Mesenchymal stem cell (in vitro differentiated cells and primary cell): ENCODE results near the gene PCDHB10.
"Not testable (repeated sequence)": the region's sequence is repeated elsewhere in the genome, so short reads cannot be mapped to it uniquely, and the experiment has no call there.

ENCODE experiments used
- DNase-seq: peaks from one replicate; pipeline ENCODE4 v3.0.0-alpha.2; 2013
- H2AFZ ChIP-seq: one replicate; pipeline ENCODE4 v1.6.1; 2013; ENCODE audit warnings: low read depth, mild to moderate bottlenecking, control low read depth, inconsistent platforms, low read length, moderate library complexity
- H2AK5ac ChIP-seq: 2 replicates; pipeline ENCODE4 v1.6.1; 2013; ENCODE audit warnings: low read length, moderate library complexity, mild to moderate bottlenecking, inconsistent platforms; ENCODE audit not compliant: severe bottlenecking
- H2BK120ac ChIP-seq: one replicate; pipeline ENCODE4 v1.6.1; 2013; ENCODE audit warnings: low read depth, mild to moderate bottlenecking, inconsistent platforms, low read length, moderate library complexity
- H2BK12ac ChIP-seq, 2 experiments: one replicate each; pipeline ENCODE4 v1.6.1; 2013; ENCODE audit warnings: inconsistent platforms in 2 of 2, low read length in 2 of 2, mild to moderate bottlenecking in 2 of 2, moderate library complexity in 2 of 2, control low read depth in 1 of 2
- H2BK15ac ChIP-seq: one replicate; pipeline ENCODE4 v1.6.1; 2013; ENCODE audit warnings: mild to moderate bottlenecking, low read depth, inconsistent platforms; ENCODE audit not compliant: poor library complexity, severe bottlenecking
- H2BK5ac ChIP-seq: 2 replicates; pipeline ENCODE4 v1.6.1; 2013; ENCODE audit warnings: low read depth, mild to moderate bottlenecking, low read length, control low read depth, inconsistent platforms; ENCODE audit not compliant: poor library complexity, severe bottlenecking
- H3K14ac ChIP-seq, 2 experiments: one replicate each; pipeline ENCODE4 v1.6.1; 2013; ENCODE audit warnings: inconsistent platforms in 2 of 2, low read length in 2 of 2, control low read depth in 1 of 2, mild to moderate bottlenecking in 1 of 2, moderate library complexity in 1 of 2
- H3K18ac ChIP-seq, 2 experiments: one replicate each; pipeline ENCODE4 v1.6.1; 2013; ENCODE audit warnings: inconsistent platforms in 2 of 2, low read length in 2 of 2, control low read depth in 1 of 2, low read depth in 1 of 2, mild to moderate bottlenecking in 1 of 2
- H3K23ac ChIP-seq, 2 experiments: one replicate each; pipeline ENCODE4 v1.6.1; 2013; ENCODE audit warnings: inconsistent platforms in 2 of 2, low read length in 2 of 2, mild to moderate bottlenecking in 2 of 2, moderate library complexity in 2 of 2, control low read depth in 1 of 2
- H3K27ac ChIP-seq: 2 replicates; pipeline ENCODE4 v1.5.1; 2013; ENCODE audit warnings: mild to moderate bottlenecking, moderate library complexity, low read length, control low read depth, inconsistent platforms; ENCODE audit not compliant: poor library complexity, severe bottlenecking
- H3K27me3 ChIP-seq, 2 experiments: 2 replicates each; pipeline versions ENCODE4 v1.6.1 to v1.7.0; 2013; ENCODE audit warnings: low read length in 2 of 2, mild to moderate bottlenecking in 2 of 2, moderate library complexity in 2 of 2, control low read depth in 1 of 2, inconsistent platforms in 1 of 2; ENCODE audit not compliant: control insufficient read depth in 1 of 2, insufficient read depth in 1 of 2
- H3K36me3 ChIP-seq, 2 experiments: 2 replicates each; pipeline versions ENCODE4 v1.6.1 to v1.7.0; 2013; ENCODE audit warnings: low read length in 2 of 2, control low read depth in 1 of 2, inconsistent platforms in 1 of 2, low read depth in 1 of 2, mild to moderate bottlenecking in 1 of 2; ENCODE audit not compliant: insufficient read depth in 2 of 2, control insufficient read depth in 1 of 2
- H3K4ac ChIP-seq, 2 experiments: one replicate each; pipeline ENCODE4 v1.6.1; 2013; ENCODE audit warnings: inconsistent platforms in 2 of 2, low read length in 2 of 2, mild to moderate bottlenecking in 2 of 2, moderate library complexity in 2 of 2, control low read depth in 1 of 2, low read depth in 1 of 2
- H3K4me1 ChIP-seq: 2 replicates; pipeline ENCODE4 v1.6.1; 2013; ENCODE audit warnings: low read depth, low read length, control low read depth; ENCODE audit not compliant: control insufficient read depth, insufficient read depth
- H3K4me2 ChIP-seq: 2 replicates; pipeline ENCODE4 v1.6.1; 2013; ENCODE audit warnings: low read length, mild to moderate bottlenecking, inconsistent platforms; ENCODE audit not compliant: poor library complexity, severe bottlenecking
- H3K4me3 ChIP-seq, 2 experiments: 2 replicates each; pipeline versions ENCODE4 v1.5.1 to v1.7.0; 2013; ENCODE audit warnings: low read length in 2 of 2, mild to moderate bottlenecking in 2 of 2, control low read depth in 1 of 2, low read depth in 1 of 2; ENCODE audit not compliant: insufficient read depth in 1 of 2
- H3K79me1 ChIP-seq: replicated peaks from 2 replicates; pipeline ENCODE4 v1.6.1; 2013; ENCODE audit warnings: mild to moderate bottlenecking, control low read depth, low read length, inconsistent platforms; ENCODE audit not compliant: poor library complexity, severe bottlenecking
- H3K9ac ChIP-seq: 2 replicates; pipeline ENCODE4 v1.7.0; 2013; ENCODE audit warnings: mild to moderate bottlenecking, low read length, moderate library complexity
- H3K9me3 ChIP-seq: 2 replicates; pipeline ENCODE4 v1.7.0; 2013; ENCODE audit warnings: mild to moderate bottlenecking, low read length; ENCODE audit not compliant: control insufficient read depth
- H4K8ac ChIP-seq: one replicate; pipeline ENCODE4 v1.6.1; 2013; ENCODE audit warnings: inconsistent platforms, mild to moderate bottlenecking, low read length, moderate library complexity
- H4K91ac ChIP-seq: one replicate; pipeline ENCODE4 v1.6.1; 2013; ENCODE audit warnings: mild to moderate bottlenecking, low read length, inconsistent platforms
- WGBS: methylation state at CpG from one replicate; pipeline ENCODE4 v1.1.7; 2013; ENCODE audit warnings: mixed read lengths; 5-methylcytosine and 5-hydroxymethylcytosine counted together

The PCDHB10 gene

GRCh38 chr5:141210849-141211248, 18.7 kb downstream of the PCDHB10 start:
- not testable (repeated sequence) for H3K79me1 ChIP-seq, H2BK12ac ChIP-seq
- WGBS: 91% methylated on average over 12 of the region's 27 CpGs

GRCh38 chr5:141213656-141214339, 21.6 kb downstream of the PCDHB10 start, which contains the start of gene PCDHB13:
PCDHB13 (plus strand) TSS chr5:141213919; CDS start chr5:141214124, 205 bp downstream.
- H3K4me3 ChIP-seq, H3K4me1 ChIP-seq, H3K14ac ChIP-seq, H2BK15ac ChIP-seq, H3K27me3 ChIP-seq, H4K8ac ChIP-seq, H3K9ac ChIP-seq, H3K79me1 ChIP-seq, H3K18ac ChIP-seq, H4K91ac ChIP-seq, H2BK12ac ChIP-seq, H2BK120ac ChIP-seq, H2AFZ ChIP-seq, DNase-seq, H2BK5ac ChIP-seq, H3K36me3 ChIP-seq, H2AK5ac ChIP-seq, H3K4me2 ChIP-seq, H3K4ac ChIP-seq, H3K27ac ChIP-seq, H3K23ac ChIP-seq: not testable (repeated sequence)
- peaks cover 68% of the 10 kb centered on the region for H3K9me3 ChIP-seq
- 70% methylated on average over 10 of the region's 18 CpGs for WGBS

More at GRCh38 chr5:141210849-141211248, 18.7 kb downstream of the PCDHB10 start:
- not testable (repeated sequence) for H3K4ac ChIP-seq, H3K4me1 ChIP-seq, H3K18ac ChIP-seq, H3K36me3 ChIP-seq, H2BK120ac ChIP-seq, H3K9ac ChIP-seq, H2AK5ac ChIP-seq, H2BK5ac ChIP-seq, H3K4me3 ChIP-seq, H3K23ac ChIP-seq, H3K4me2 ChIP-seq, H2AFZ ChIP-seq, H3K27ac ChIP-seq, DNase-seq, H3K27me3 ChIP-seq, H4K8ac ChIP-seq, H4K91ac ChIP-seq, H3K14ac ChIP-seq, H2BK15ac ChIP-seq
- H3K9me3 ChIP-seq: peaks cover 68% of the 10 kb centered on the region

- H2BK5ac ChIP-seq, H3K14ac ChIP-seq, H3K4ac ChIP-seq, H2BK12ac ChIP-seq, H2AK5ac ChIP-seq, H3K4me2 ChIP-seq, H3K4me3 ChIP-seq, H3K4me1 ChIP-seq, H3K27ac ChIP-seq, DNase-seq, H4K8ac ChIP-seq, H2BK120ac ChIP-seq, H2BK15ac ChIP-seq, H3K36me3 ChIP-seq, H3K27me3 ChIP-seq, H3K79me1 ChIP-seq, H4K91ac ChIP-seq, H3K23ac ChIP-seq, H2AFZ ChIP-seq, H3K18ac ChIP-seq, H3K9ac ChIP-seq: not testable (repeated sequence)
- WGBS: 90% methylated on average over 6 of the region's 12 CpGs
- H3K9me3 ChIP-seq: peaks cover 68% of the 10 kb centered on the region
Observed at GRCh38 chr5:141214583-141214982, 22.4 kb downstream of the PCDHB10 start.

- H3K4me2 ChIP-seq, H3K79me1 ChIP-seq, H4K91ac ChIP-seq, H2BK15ac ChIP-seq, H3K18ac ChIP-seq, H3K36me3 ChIP-seq, H2BK120ac ChIP-seq, H3K23ac ChIP-seq, H3K27ac ChIP-seq, H2BK12ac ChIP-seq, H2AFZ ChIP-seq, H3K4me1 ChIP-seq, H3K14ac ChIP-seq, H3K4ac ChIP-seq, DNase-seq, H2AK5ac ChIP-seq, H2BK5ac ChIP-seq, H3K9ac ChIP-seq, H4K8ac ChIP-seq, H3K27me3 ChIP-seq, H3K4me3 ChIP-seq: not testable (repeated sequence)
- WGBS: 89% methylated on average over 14 of the region's 40 CpGs
- peaks cover 74% of the 10 kb centered on the region for H3K9me3 ChIP-seq
Observed at GRCh38 chr5:141215504-141215903, 23.4 kb downstream of the PCDHB10 start.
